ENCODE measurements around the gene FBXO24. TPM values are rescaled to one million over a fixed set of nuclear protein-coding genes. Genes with fewer than 3 reads are reported as not detected.
A peak's percentile ranks its signal among the peaks of the same experiment; 100 is the strongest.

The FBXO24 gene
- total and polyA plus RNA-seq, 7 donors = 0.27 to 2.8 (median 0.83) TPM; not detected in 1

DNA sequence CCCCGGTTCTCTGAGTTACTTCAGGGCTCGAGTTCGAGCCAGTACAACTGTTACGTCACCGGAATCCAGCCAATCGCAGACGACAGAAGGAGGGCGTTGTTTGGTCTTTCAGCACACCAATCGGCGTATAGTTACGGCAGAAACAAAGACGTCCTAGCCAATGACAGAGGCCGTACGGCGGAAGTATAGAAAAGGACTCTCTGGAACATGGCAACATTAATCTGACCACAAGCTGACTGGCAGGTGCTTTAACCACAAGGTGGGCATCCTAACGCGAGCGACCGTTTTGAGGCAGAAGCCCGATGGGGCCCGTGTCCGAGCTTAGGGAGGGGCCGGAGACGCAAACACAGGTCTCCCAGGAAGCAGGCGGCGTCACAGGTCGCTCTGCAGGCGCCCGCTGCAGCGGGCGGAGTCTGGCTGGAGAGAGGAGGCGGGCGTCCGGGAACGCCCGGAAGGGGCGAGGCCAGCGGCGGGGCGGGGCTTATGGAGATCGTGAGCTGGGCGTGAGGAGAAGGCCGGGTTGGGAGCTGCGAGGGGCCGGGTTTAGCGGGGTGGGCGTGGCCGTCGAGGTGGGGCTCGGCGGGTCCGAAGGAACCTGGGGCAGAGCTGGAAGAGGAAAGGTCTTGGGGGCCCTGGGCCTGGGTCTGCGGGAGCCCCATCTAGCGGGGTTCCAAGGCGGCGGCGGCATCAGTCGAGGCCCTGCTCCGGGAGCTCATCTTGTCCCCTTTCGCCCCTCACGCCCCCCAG is 26.0 kb downstream of the FBXO24 start, which contains the start of gene MOSPD3:
Gene MOSPD3, plus strand, starts transcription at position 558 of the 747 bp plus-strand sequence. CDS start 252 bp downstream, outside the sequence.
- intact Hi-C loops (cut with DNase I) = loop anchor here (2.0 to 10.0 kb wide), 2 partner anchors 61 to 263 kb away; partner anchors contain the start of genes GNB2 and SRRT

DNA sequence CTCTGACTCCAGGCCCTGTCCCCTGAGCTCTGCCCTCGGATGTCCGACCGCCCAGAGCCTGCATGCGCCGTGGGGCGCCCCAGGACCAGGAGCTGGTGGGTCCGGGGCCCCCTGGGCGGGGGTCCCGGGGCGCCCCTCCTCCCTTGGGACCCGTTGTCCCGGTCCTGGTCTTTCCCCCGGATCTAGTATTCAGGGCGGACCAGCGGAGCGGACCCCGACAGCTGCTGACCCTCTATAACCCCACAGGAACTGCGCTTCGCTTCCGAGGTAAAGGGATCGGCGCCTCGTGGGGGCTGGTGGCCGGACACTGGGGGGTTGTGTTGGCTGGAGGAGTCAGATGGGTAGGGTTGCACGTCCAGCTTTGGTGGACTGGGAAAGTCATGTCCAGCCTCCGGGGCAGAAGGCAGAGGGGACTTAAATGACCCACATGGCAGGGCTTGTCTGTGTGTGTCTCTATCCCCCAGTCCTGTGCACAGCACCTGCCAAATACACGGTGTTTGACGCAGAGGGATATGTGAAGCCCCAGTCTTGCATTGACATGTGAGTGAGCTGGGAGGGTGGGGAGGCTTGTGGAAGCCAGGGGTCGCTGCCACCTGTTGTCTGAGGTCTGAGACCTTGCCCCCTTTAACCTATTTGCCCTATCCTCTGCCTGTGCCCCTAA is 26.7 kb downstream of the FBXO24 start:
- intact Hi-C loops (cut with DNase I) = loop anchor here (10.0 kb wide), 1 partner anchor 262 kb away; the partner anchor contains the start of gene SRRT
- no peak for DNase-seq

More for the DNA sequence above, 26.0 kb downstream of the FBXO24 start, which contains the start of gene MOSPD3:
- peaks cover 0 to 16% (median 13%) of the 10 kb centered on the region in 4 donors for H3K4me1 ChIP-seq
- DNase-seq = peak; percentile 100
- TF ChIP-seq CTCF (IDR thresholded peaks at IDR 0.05) = peak in 1 of 4 experiments; percentile 10
- TF ChIP-seq EP300 (IDR thresholded peaks at IDR 0.05) = peak in 1 of 4 donors; percentile 5
- peak; percentile 65 to 96 (median 82) for TF ChIP-seq POLR2AphosphoS5 (IDR thresholded peaks at IDR 0.05)
- TF ChIP-seq POLR2A (IDR thresholded peaks at IDR 0.05) = peak; percentile 76 to 84
- 0 to 1% methylated on average over 61 of the region's 61 CpGs for WGBS, 2 donors
- peak within 1 kb of the TSS; percentile 57 to 91 (median 79) for H3K4me3 ChIP-seq
- H3K27ac ChIP-seq = peak within 1 kb of the TSS; percentile 92 to 97 (median 94)
- no peaks in the 10 kb centered on the region for H3K27me3 ChIP-seq
- peaks cover 0 to 12% (median 0%) of the 10 kb centered on the region in 4 donors for H3K36me3 ChIP-seq
- no peaks in the 10 kb centered on the region for H3K9me3 ChIP-seq

GRCh38 chr7:100613412-100614175 is 27.5 kb downstream of the FBXO24 start:
- Histone ChIP-seq H3K27ac (no peak overlapping the region), H3K36me3 (peaks cover 0 to 12% (median 0%) of the 10 kb centered on the region in 4 donors), H3K4me3 (peak overlapping the region in 3 of 4 donors; percentile 57 to 91 (median 84)), H3K9me3 (no peaks in the 10 kb centered on the region), H3K4me1 (peaks cover 0 to 16% (median 13%) of the 10 kb centered on the region in 4 donors), H3K27me3 (no peaks in the 10 kb centered on the region)
- 85 to 88% methylated on average over 13 of the region's 13 CpGs for WGBS, 2 donors
- no peak for TF ChIP-seq CTCF (IDR thresholded peaks at IDR 0.05)
- TF ChIP-seq EP300 (IDR thresholded peaks at IDR 0.05) = no peak
- TF ChIP-seq POLR2A (IDR thresholded peaks at IDR 0.05) = no peak
- no peak for TF ChIP-seq POLR2AphosphoS5 (IDR thresholded peaks at IDR 0.05)
- no peak for DNase-seq
- intact Hi-C loops (cut with DNase I) = loop anchor here (10.0 kb wide), 1 partner anchor 261 kb away; the partner anchor contains the start of gene SRRT

More for the DNA sequence above, 26.7 kb downstream of the FBXO24 start:
- Histone ChIP-seq H3K36me3 (peaks cover 0 to 12% (median 0%) of the 10 kb centered on the region in 4 donors), H3K9me3 (no peaks in the 10 kb centered on the region), H3K27me3 (no peaks in the 10 kb centered on the region), H3K4me3 (peak overlapping the region; percentile 57 to 91 (median 79)), H3K4me1 (peaks cover 0 to 16% (median 13%) of the 10 kb centered on the region in 4 donors), H3K27ac (peak overlapping the region; percentile 92 to 97 (median 94))
- 4% methylated on average over 29 of the region's 29 CpGs for WGBS, 2 donors
- TF ChIP-seq EP300 (IDR thresholded peaks at IDR 0.05) (no peak), POLR2AphosphoS5 (IDR thresholded peaks at IDR 0.05) (no peak), CTCF (IDR thresholded peaks at IDR 0.05) (no peak), POLR2A (IDR thresholded peaks at IDR 0.05) (no peak)

DNA sequence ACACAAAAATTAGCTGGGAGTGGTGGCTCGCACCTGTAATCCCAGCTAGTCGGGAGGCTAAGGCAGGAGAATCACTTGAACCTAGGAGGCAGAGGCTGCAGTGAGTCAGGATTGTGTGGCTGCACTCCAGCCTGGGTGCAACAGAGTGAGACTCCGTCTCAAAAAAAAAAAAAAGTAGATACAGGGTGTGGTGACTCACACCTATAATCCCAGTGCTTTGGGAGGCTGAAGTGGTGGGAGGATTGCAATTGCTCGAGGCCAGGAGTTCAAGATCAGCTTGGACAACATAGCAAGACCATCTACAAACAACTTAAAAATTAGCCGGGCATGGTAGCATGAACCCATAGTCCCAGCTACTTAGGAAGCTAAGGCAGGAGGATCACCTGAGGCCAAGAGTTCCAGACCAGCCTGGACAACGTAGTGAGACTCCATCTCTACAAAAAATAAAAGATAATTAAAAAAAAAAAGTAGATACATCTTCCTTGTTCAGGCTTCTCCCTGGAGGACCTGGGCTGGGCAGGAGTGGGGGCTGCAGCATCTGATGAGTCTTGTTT is 28.3 kb downstream of the FBXO24 start:
- TF ChIP-seq CTCF (IDR thresholded peaks at IDR 0.05) (no peak), EP300 (IDR thresholded peaks at IDR 0.05) (no peak), POLR2A (IDR thresholded peaks at IDR 0.05) (no peak), POLR2AphosphoS5 (IDR thresholded peaks at IDR 0.05) (no peak)
- H3K4me1 ChIP-seq = peaks cover 0 to 16% (median 13%) of the 10 kb centered on the region in 4 donors

More for the DNA sequence above, 28.3 kb downstream of the FBXO24 start:
- intact Hi-C loops (cut with DNase I) = loop anchor here (10.0 kb wide), 1 partner anchor 260 kb away; the partner anchor contains the start of gene SRRT
- no peak for DNase-seq
- Histone ChIP-seq H3K4me3 (no peak overlapping the region), H3K27ac (no peak overlapping the region), H3K36me3 (peaks cover 0 to 12% (median 0%) of the 10 kb centered on the region in 4 donors), H3K27me3 (no peaks in the 10 kb centered on the region), H3K9me3 (no peaks in the 10 kb centered on the region)
- WGBS, 2 donors = 77 to 92% methylated on average over 6 of the region's 6 CpGs
